Measurements from ENCODE around the gene PRAMEF18. TPM values are rescaled to one million over a fixed set of nuclear protein-coding genes. Genes with fewer than 3 reads are reported as not detected.
"Not testable (repeated sequence)": the region's sequence is repeated elsewhere in the genome, so short reads cannot be mapped to it uniquely, and the experiment has no call there.

PRAMEF18 gene
- not detected in 3 replicates for total RNA-seq
- long read RNA-seq: 0 reads

GRCh38 chr1:13225675-13226204, at the start of gene PRAMEF18:
TSS of gene PRAMEF18 (minus strand) at chr1:13226154. CDS start at chr1:13226106, 48 bp downstream.
- H3K4me3 Mint-ChIP-seq (ENCODE audit: unreplicated experiment); H3K36me3 Mint-ChIP-seq (ENCODE audit: low read depth): not testable (repeated sequence)

GRCh38 chr1:13265124-13265523, 39.2 kb upstream of the PRAMEF18 start:
- H3K36me3 Mint-ChIP-seq (ENCODE audit: low read depth); H3K4me1 Mint-ChIP-seq (ENCODE audit: low read depth); H3K4me3 Mint-ChIP-seq (ENCODE audit: unreplicated experiment); H3K27me3 Mint-ChIP-seq (ENCODE audit: low read depth); DNase-seq (ENCODE audit: low spot score); H3K27ac Mint-ChIP-seq (ENCODE audit: unreplicated experiment); H3K9me3 Mint-ChIP-seq (ENCODE audit: low read depth): not testable (repeated sequence)

More at GRCh38 chr1:13225675-13226204, at the start of gene PRAMEF18:
- DNase-seq (ENCODE audit: low spot score): peak; percentile 73
- peaks cover 20% of the 10 kb centered on the region for H3K9me3 Mint-ChIP-seq (ENCODE audit: low read depth)
- not testable (repeated sequence) for H3K27ac Mint-ChIP-seq (ENCODE audit: unreplicated experiment); H3K27me3 Mint-ChIP-seq (ENCODE audit: low read depth); H3K4me1 Mint-ChIP-seq (ENCODE audit: low read depth)

- H3K36me3 Mint-ChIP-seq (ENCODE audit: low read depth); H3K4me3 Mint-ChIP-seq (ENCODE audit: unreplicated experiment); H3K4me1 Mint-ChIP-seq (ENCODE audit: low read depth); H3K9me3 Mint-ChIP-seq (ENCODE audit: low read depth); H3K27ac Mint-ChIP-seq (ENCODE audit: unreplicated experiment); DNase-seq (ENCODE audit: low spot score); H3K27me3 Mint-ChIP-seq (ENCODE audit: low read depth): not testable (repeated sequence)
Measured at GRCh38 chr1:13253898-13254297, 27.9 kb upstream of the PRAMEF18 start, which contains the start of gene PRAMEF5. TSS of gene PRAMEF5 (plus strand) at chr1:13254198. CDS start at chr1:13259269, 5,071 bp downstream.

GRCh38 chr1:13247122-13247521, 21.2 kb upstream of the PRAMEF18 start:
- H3K36me3 Mint-ChIP-seq (ENCODE audit: low read depth); H3K4me1 Mint-ChIP-seq (ENCODE audit: low read depth); H3K27me3 Mint-ChIP-seq (ENCODE audit: low read depth); DNase-seq (ENCODE audit: low spot score); H3K27ac Mint-ChIP-seq (ENCODE audit: unreplicated experiment); H3K4me3 Mint-ChIP-seq (ENCODE audit: unreplicated experiment): not testable (repeated sequence)
- peaks cover 25% of the 10 kb centered on the region for H3K9me3 Mint-ChIP-seq (ENCODE audit: low read depth)

- H3K27me3 Mint-ChIP-seq (ENCODE audit: low read depth); H3K4me3 Mint-ChIP-seq (ENCODE audit: unreplicated experiment); H3K27ac Mint-ChIP-seq (ENCODE audit: unreplicated experiment); H3K36me3 Mint-ChIP-seq (ENCODE audit: low read depth); DNase-seq (ENCODE audit: low spot score); H3K4me1 Mint-ChIP-seq (ENCODE audit: low read depth): not testable (repeated sequence)
- peaks cover 25% of the 10 kb centered on the region for H3K9me3 Mint-ChIP-seq (ENCODE audit: low read depth)
Measured at GRCh38 chr1:13246554-13246871, 20.6 kb upstream of the PRAMEF18 start.

- not testable (repeated sequence) for H3K4me1 Mint-ChIP-seq (ENCODE audit: low read depth); H3K27me3 Mint-ChIP-seq (ENCODE audit: low read depth); H3K4me3 Mint-ChIP-seq (ENCODE audit: unreplicated experiment); H3K27ac Mint-ChIP-seq (ENCODE audit: unreplicated experiment); DNase-seq (ENCODE audit: low spot score); H3K36me3 Mint-ChIP-seq (ENCODE audit: low read depth)
- H3K9me3 Mint-ChIP-seq (ENCODE audit: low read depth): peaks cover 29% of the 10 kb centered on the region
Measured at GRCh38 chr1:13245841-13246553, 20.0 kb upstream of the PRAMEF18 start.

- not testable (repeated sequence) for H3K4me3 Mint-ChIP-seq (ENCODE audit: unreplicated experiment); DNase-seq (ENCODE audit: low spot score); H3K4me1 Mint-ChIP-seq (ENCODE audit: low read depth); H3K27me3 Mint-ChIP-seq (ENCODE audit: low read depth); H3K27ac Mint-ChIP-seq (ENCODE audit: unreplicated experiment); H3K36me3 Mint-ChIP-seq (ENCODE audit: low read depth)
- peaks cover 34% of the 10 kb centered on the region for H3K9me3 Mint-ChIP-seq (ENCODE audit: low read depth)
Measured at GRCh38 chr1:13243536-13244263, 17.7 kb upstream of the PRAMEF18 start.

GRCh38 chr1:13239633-13240032, 13.7 kb upstream of the PRAMEF18 start:
- H3K4me3 Mint-ChIP-seq (ENCODE audit: unreplicated experiment); DNase-seq (ENCODE audit: low spot score); H3K4me1 Mint-ChIP-seq (ENCODE audit: low read depth); H3K27ac Mint-ChIP-seq (ENCODE audit: unreplicated experiment); H3K27me3 Mint-ChIP-seq (ENCODE audit: low read depth); H3K36me3 Mint-ChIP-seq (ENCODE audit: low read depth): not testable (repeated sequence)
- H3K9me3 Mint-ChIP-seq (ENCODE audit: low read depth): peaks cover 14% of the 10 kb centered on the region

- not testable (repeated sequence) for H3K27me3 Mint-ChIP-seq (ENCODE audit: low read depth); H3K27ac Mint-ChIP-seq (ENCODE audit: unreplicated experiment); H3K4me3 Mint-ChIP-seq (ENCODE audit: unreplicated experiment); DNase-seq (ENCODE audit: low spot score); H3K36me3 Mint-ChIP-seq (ENCODE audit: low read depth); H3K4me1 Mint-ChIP-seq (ENCODE audit: low read depth)
- peaks cover 27% of the 10 kb centered on the region for H3K9me3 Mint-ChIP-seq (ENCODE audit: low read depth)
Measured at GRCh38 chr1:13237572-13237971, 11.6 kb upstream of the PRAMEF18 start.

- not testable (repeated sequence) for DNase-seq (ENCODE audit: low spot score); H3K27ac Mint-ChIP-seq (ENCODE audit: unreplicated experiment); H3K4me1 Mint-ChIP-seq (ENCODE audit: low read depth); H3K4me3 Mint-ChIP-seq (ENCODE audit: unreplicated experiment); H3K27me3 Mint-ChIP-seq (ENCODE audit: low read depth); H3K36me3 Mint-ChIP-seq (ENCODE audit: low read depth)
- peaks cover 39% of the 10 kb centered on the region for H3K9me3 Mint-ChIP-seq (ENCODE audit: low read depth)
Measured at GRCh38 chr1:13234057-13234456, 8.1 kb upstream of the PRAMEF18 start.

GRCh38 chr1:13232056-13232455, 6.1 kb upstream of the PRAMEF18 start:
- H3K27ac Mint-ChIP-seq (ENCODE audit: unreplicated experiment); H3K27me3 Mint-ChIP-seq (ENCODE audit: low read depth); H3K4me3 Mint-ChIP-seq (ENCODE audit: unreplicated experiment); H3K36me3 Mint-ChIP-seq (ENCODE audit: low read depth); H3K4me1 Mint-ChIP-seq (ENCODE audit: low read depth); DNase-seq (ENCODE audit: low spot score): not testable (repeated sequence)
- H3K9me3 Mint-ChIP-seq (ENCODE audit: low read depth): peaks cover 40% of the 10 kb centered on the region

- not testable (repeated sequence) for H3K27me3 Mint-ChIP-seq (ENCODE audit: low read depth); H3K4me3 Mint-ChIP-seq (ENCODE audit: unreplicated experiment); H3K27ac Mint-ChIP-seq (ENCODE audit: unreplicated experiment); H3K36me3 Mint-ChIP-seq (ENCODE audit: low read depth); H3K4me1 Mint-ChIP-seq (ENCODE audit: low read depth); DNase-seq (ENCODE audit: low spot score)
- H3K9me3 Mint-ChIP-seq (ENCODE audit: low read depth): peaks cover 40% of the 10 kb centered on the region
Measured at GRCh38 chr1:13231061-13231750, 5.3 kb upstream of the PRAMEF18 start.

All from chondrocyte (in vitro differentiated cells).